Eye (tissue), 1 donor: ENCODE measurements around the gene CLDN7.
"Not testable (repeated sequence)": the region's sequence is repeated elsewhere in the genome, so short reads cannot be mapped to it uniquely, and the experiment has no call there.

Experiments
- DNase-seq: peaks from one replicate; pipeline ENCODE4 v3.0.0-alpha.2; 2015

The CLDN7 gene

DNA sequence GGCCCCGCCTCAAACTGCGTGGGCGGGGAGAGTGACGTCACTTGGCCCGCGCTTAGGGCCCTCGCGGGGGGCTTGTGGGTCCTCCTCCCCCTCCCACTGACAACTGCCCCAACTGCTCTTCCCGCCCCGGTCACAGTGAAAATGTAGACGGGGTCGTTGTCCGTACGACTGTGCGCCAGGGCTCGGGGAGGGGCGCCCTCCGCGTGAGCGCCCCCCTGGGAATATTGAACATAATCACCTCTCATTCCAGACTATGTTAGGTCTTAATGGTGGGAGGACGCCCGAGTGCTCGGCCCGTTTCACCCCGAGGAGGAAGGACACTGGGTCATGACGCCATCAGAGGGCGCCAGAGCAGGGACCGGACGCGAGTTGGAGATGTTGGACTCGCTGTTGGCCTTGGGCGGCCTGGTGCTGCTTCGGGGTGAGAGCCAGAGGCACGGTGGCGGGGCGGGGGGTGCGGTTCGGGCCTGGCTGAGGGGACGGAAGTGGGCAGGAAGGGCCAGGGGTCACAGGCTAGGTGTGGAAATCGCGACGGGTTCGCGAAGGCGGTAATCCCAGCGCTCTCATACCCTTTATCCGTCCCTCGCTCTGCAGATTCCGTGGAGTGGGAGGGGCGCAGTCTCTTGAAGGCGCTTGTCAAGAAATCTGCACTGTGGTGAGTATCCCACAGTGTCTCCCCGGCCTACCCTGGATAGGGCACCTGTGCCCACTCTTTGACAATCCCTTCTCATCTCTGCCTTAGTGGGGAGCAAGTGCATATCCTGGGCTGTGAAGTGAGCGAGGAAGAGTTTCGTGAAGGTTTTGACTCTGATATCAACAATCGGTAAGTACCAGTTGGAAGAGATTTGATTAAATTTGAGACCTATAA is 9.9 kb downstream of the CLDN7 start, which contains the start of gene ELP5:
Gene ELP5 (plus strand): TSS at position 40 of the 868 bp plus-strand sequence. CDS start 336 bp downstream, at position 376.
- peak; percentile 98 for DNase-seq

DNA sequence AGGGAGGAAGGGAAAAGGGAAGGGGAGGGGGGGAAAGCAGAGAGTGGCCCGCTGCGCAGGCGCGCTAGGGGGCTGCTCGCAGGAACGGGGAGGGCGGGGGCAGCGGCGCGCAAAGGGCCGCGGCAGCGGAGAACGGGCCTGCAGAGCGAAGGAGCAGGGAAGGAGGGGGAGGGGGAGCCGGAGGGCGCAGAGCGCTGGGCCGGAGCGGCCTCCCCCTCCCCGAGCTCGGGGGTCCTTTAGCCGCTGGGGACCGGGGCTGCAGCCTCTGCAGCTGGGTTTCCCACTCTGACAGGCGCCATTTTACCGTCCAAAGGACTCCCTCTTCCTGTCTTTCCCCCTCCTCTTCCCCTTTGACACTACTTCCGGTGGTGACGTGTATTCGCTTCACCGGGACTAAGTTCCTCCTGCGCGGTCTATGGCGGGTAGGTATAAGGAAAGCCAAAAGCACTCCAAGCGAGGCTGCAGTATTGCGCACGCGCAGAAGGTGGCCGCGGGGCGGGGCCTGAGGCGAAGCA is 10.6 kb downstream of the CLDN7 start, which contains the start of gene CTDNEP1:
Gene CTDNEP1 (minus strand): TSS at position 74 of the 515 bp plus-strand sequence. CDS start 438 bp downstream, outside the sequence.
- peak; percentile 100 for DNase-seq

DNA sequence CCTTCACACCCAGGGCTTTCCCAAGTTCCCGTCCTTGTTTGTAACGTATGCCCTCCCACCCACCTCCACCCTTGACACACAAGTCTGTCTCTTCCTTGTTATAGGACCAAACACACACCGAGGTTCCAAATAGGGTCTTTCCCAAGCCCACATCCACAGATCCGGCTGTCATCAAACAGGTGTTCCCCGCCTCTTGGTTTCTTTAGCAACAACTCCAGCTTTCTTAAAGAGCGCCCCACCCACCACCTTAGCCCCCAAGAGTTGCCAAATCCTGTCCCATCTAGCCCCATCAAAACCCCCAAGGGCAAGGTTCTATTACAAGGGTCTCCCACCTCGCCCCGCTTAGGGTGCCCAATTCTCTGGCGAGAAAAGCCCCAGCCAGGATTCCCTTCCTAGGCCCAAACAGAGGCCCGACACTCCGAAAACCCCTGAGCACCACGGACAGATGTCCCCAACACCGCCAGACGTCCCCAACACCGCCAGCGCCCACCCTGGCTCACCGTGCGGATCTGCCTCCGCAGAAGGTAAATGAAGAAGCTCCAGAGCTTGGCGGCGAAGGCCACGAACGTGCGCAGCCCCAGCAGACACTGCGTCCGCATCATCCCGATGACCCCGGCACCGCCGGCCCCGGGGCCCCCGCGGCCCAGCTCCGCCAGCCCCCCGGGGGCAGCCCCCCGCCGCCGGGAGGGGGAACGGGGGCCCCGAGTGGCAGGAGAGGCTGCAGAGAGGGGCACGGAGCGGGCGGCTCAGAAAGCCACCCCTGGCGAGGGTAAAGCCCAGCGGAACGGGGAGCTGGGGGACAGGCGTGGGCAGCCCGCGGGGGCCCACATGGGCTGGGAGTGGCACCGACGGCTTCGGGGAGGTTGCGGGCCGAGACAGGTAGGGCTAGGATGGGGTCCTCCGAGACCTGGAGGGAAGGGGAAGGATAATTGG is 11.3 kb downstream of the CLDN7 start:
- DNase-seq: peak; percentile 27

DNA sequence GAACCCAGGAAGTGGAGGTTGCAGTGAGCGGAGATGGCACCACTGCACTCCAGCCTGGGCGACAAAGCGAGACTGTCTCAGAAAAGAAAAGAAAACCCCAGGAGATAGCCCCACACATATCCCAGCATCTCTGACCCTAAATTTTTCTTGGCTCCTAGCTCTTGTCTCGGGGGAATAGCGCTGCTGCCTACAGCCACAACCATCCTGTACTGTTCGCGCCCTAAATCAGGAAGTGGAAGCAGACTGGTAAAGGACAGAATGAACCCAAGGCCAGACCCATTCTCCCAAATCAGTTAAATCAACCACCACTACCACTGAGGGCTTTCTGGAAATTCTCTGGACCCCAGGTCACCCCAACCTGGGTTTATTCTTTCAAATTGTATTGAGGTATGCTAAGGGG is 12.4 kb downstream of the CLDN7 start:
- DNase-seq: no peak

DNA sequence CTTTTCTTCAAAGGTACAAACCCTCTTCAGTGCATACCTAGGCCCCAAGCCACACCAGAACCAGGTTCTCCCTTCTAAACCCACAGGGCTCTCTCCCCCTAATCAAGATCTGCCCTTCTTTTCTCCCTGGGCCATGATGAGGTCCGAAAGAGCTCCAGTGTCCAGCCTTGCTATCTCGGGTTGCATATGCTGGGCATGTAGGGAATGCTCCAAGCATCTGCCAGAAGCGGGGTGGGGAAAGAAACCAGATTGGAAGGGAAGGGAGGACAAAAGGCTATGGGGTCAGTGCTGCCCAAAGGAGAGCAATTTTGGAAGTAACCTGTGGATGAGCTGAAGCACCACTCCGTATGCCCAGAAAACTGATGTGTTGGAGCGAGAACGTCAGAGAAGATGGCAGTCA is 13.1 kb downstream of the CLDN7 start:
- DNase-seq: no peak

DNA sequence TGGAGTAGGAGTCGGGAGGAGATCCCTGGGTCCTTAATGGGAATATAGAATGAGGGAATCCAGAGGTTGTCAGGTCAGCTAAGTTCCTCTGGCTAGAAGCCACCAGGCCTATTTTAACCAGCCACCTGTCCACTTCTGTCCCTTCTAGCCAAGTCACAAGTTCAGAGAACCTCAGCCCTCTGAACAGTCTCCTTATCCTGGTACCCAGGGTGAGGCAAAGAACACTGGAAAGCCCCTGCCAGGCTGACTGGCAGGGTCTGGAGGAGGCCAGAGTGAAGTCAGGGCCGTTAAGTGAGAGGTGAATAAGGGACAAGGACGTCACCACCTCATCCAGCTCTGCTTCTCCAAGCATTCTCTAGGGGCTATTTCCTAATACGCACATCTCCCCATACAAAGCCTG is 13.5 kb downstream of the CLDN7 start:
- DNase-seq: no peak

DNA sequence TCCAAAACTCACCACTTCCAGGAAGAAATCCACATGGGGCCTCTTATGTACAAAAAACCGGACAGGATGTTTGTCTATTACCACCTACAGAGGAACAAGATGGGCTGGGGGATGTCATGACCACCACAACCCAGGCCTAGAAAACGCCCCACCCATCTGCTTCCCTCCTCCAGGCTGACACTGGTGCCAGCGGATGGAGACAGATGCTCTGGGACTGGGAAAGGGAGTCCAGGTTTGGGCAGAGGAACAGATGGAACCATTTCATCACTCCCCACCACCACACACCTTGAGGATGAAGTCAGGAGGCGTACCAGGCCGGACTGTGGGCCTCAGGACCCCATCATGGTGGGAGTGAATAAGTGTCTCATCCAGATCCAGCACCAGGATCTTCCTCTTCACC is 15.5 kb downstream of the CLDN7 start:
- DNase-seq: no peak

DNA sequence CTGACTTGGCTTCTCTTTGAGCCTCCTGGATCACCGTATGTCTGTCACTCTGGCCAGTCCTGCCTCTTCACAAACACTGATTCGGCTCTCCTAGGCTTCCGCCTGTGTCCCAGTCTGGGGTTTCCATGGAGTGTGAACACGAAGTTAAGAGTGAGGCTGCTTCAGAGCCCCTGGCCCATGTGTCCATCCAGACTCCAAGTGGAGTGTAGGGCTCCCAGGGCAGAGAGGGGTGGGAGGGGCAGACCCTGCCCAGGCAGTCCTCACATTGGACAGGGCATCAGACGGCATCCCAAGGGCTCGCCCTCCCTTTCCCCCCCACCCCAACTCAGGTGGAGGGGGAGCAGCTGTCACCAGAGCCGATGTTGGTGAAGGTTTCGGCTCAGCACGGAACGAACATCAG is 18.4 kb downstream of the CLDN7 start:
- DNase-seq: not testable (repeated sequence)

DNA sequence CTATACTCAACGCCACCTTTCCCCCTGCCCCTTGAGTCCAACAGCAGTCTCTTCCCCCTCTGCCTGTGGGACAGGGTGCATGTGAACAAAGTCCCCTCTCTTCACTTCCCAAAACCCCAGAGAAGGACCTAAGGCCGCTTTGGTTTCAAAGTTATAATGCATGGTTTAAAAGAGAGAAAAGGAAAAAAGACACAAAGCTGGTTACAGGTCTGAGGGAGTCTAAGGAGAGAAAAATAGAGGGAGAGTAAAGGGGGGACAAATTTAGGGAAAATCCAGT is 18.9 kb downstream of the CLDN7 start:
- no peak for DNase-seq

DNA sequence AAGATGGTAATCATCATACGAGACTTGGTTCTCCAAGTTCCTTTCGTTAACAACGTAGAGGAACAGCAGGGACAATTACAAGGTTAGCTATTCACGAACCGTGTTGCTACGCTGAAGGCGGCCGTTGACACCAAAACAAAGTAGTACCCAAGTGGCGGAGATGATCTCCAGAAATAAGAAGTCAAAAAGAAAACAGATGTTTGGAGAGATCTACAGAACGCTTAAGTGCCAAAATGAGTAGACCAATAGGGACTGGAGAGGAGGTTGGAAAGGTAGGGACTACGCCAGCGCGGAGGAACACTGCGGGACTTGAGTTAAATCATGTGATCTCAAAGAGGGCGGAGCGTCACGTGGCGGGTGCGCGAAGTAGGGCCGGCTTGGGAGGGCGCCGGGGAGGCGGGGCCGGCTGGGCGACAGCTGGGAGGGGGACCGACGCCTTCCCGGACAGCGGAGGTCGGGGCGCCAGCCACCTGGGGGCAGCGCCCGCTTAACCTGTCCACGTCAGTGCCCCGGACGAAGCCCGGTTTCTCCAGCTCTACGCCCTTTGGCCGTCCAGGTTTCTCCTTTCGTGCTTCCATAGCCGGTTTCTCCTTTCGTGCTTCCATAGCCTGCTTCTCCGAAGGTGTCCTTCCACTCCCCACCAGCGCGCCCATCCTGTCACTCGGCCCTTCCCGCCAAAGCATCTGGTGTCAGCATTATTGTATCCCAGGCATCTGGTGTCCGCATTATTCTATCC is 19.4 kb downstream of the CLDN7 start:
- peak; percentile 99 for DNase-seq

DNA sequence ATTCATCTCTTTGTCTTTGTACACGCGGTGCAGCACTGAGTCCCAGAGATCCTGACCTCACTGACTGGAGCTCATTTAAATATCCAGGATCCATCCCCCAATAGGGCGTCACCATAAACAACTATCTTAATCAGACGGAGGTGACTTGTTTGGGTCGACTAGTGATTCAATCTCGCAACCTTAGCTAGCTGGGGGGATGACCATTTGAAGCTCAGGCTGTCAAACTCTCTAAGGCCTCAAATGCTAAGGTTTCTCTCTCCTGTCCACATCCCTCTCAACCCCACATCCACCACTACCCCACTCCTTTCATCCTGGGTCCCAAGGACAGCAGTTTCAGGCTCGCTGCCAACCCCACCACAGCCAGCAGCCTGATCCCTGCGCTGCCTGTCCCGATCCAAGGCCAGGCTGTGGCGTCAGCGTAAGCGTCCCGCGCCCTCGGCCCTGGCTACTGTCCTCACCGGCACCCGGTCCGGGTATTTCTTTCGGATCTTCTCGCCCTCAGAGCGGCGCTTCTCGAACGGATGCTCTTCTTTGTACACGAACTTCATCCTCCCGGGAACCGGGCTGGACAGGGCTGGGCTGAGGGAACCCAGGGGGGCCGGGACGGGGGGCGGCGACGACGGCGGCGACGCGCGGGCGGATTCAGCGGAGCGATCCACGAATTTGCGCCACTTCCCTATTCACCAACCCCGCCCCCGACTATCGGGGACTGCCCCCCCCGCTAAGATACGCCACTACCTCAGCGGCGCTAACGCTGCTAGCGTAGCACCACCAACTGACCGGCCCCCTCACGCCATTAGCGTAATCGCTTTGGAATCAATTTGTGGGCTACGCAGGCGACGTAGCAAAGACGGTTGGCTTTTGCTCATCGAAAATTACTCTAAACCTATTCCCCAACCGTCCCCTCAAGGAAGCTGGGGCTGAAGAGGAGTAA is 20.2 kb downstream of the CLDN7 start, which contains the start of gene GABARAP:
Gene GABARAP (minus strand): TSS at position 667 of the 934 bp plus-strand sequence. CDS start 119 bp downstream, at position 548.
- DNase-seq: peak; percentile 99

DNA sequence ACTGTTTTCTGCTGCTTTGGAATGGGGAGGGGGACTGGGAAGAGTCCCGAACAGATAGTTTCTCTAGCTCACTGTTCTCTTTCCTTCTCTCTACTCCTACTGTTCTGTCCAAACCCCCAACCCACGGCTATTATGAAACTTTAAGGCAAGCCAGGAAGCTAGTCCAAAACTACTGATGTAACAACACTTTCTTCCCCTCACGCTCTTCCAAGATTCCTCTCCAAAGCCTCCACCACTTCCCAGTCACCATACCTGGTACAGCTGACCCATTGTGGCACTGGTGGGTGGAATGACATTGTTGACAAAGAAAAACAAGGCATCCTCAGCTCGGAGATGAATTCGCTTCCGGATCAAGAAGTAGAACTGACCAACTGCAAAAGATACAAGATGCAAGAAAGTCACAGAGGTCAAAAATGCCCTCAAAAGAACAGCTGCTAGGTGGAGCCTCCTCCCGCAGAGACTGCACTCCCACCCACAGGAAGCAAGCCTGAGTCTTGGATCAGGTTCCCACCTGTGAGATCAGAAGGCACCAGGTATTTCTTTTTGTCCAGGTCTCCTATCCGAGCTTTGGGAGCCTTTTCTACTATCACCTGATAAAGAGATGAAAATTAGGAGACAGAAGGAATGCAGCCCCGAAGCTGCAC is 21.1 kb downstream of the CLDN7 start:
- DNase-seq: no peak

DNA sequence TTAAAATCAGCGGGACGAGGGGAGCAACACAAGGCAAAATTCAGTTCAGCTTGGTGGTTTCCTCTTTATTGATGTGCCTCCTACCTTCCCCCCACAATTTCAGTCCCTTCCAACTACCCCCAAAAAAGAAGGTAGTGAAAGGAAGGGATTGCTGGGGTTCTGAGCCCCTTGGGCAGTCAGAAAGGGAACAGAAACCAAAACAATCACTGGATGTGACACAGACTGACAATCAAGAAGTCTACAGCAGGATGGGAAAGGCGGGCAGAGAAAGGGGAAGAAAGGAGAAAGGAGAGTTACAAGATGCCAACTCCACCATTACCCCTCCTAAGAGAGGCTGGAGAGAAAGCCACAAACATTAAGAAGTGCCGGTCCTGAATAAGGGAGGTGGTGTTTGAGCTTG is 21.9 kb downstream of the CLDN7 start:
- no peak for DNase-seq

DNA sequence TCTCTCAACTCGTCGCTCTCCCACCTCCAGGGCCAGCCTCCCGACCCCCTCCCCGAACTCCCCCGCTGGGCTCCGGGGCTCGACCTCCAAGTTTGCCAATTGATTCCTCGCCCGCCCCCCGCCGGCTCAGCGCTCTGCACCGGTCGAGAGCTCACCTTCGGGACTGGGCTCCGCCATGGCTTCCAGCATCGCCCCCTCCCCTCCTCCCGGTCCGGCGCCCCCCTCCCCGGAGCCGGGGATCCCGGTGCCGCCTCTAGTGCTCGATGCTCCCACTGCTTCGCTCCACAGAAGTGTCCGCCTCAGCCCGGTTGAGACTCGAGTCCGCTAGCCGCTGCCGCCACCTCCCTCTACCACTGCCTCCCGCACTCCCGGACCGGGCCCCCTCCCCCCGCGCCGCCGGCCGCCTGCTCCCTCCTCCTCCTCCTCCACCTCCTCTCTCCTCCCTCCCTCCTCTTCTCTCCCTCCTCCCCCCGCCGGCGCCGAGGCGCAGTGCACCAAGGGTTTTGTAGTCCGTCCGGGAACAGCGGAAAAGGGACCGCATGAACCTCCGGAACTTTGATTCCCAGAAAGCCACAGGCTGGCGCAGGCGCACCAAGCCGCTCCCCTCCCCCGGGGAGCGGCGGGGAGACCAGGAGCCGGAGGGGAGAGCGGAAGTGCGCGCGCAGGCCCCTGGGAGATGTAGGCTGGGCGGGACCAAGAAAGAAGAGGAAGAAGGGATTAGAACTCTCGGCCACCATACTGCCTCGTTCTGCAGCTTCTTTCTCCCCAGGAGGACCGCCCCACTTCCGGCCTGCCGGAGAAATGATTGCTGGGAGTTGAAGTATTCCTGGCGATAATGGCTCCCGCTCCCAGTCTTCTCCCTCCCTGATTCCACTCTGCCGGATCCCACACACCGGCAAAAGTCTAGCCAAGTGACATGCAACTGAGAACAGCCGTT is 22.9 kb downstream of the CLDN7 start, which contains the start of gene PHF23:
Gene PHF23 (minus strand): TSS at position 367 of the 937 bp plus-strand sequence. CDS start 178 bp downstream, at position 189.
- DNase-seq: peak; percentile 100

DNA sequence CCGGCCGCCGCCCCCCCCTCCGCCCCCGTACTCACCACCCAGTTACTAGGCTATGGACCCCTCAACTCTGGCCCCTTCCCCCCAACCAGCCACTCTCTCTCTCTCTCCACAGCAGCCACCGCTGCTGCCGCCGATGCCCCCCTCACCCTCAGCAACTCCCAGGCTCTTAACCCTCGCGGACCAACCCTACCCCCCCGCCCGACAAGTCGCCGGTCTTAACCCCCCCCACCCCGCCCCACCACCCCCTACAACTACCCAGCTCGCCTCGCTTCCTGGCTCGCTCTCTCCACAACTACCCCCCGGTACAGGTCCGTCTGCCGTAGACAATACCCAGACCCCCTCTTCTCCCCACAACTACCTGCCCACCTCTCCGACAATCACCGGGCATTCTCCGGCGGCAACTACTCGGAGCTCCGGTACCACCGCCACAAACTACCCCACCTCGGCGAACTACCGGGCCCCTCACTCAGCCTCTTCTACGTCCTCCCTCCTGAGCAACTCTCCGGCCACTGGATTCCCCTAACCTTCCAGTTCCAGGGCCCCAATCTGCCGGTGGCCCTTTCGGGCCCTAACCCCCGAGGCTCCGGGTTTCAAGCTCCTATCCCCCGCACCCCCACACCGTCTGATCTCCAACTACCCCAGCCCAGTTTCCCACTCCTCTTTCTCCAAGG is 23.7 kb downstream of the CLDN7 start:
- peak; percentile 35 for DNase-seq

DNA sequence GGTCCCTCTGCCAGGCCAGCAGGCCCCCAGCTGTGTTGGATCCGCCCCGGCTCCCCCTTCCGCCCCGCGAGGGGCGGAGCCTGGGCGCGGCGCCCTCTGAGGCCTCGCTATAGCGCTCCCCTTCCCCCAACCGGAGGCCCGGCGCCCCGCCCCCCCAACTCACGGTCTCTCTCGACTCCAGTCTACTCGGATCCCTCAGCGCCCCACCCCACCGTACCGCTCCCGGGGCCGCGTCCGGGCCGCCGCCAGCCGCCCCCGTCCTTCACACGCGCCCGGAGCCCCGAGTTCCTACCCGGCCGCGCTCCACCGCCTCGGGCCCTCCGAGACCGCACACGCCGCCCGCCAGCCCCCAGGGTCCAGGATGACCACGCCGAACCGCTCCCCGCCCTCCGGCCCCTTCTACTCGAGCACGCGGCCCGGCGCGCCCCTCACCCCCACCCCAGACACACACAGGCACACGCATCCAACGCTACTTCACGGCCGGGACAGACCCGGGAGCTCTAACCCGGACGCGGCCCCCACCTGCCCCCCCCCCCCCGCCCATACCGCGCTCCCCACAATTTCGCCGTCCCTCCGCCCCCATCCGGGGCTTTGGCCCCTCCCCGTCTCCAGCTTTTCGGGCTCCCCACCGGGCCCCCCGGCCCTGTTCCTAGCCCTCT is 24.4 kb downstream of the CLDN7 start:
- DNase-seq: peak; percentile 84

DNA sequence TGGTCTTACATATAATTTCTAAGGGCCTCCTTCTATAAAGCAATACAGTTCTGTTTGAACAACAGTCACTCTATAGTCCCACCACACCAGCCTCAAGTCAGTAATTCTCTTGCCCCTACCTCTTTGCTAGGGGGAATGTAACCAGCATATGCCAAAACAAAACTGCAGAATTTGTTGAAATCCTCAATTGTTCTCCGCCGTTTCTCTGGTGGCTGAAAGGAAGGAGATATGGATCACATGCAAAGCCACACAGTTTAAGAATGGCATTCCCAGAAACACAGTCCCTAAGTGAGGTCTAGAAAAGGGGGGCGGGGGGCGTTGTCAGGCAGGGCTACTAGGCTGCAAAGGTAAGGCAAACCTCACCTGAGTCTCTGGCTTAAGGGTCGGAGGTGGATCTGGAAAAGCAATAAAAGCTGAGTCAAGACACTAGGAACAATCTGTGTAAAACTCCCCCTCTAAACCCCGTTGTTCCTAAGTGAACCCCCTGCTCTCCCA is 25.0 kb downstream of the CLDN7 start:
- DNase-seq: no peak

DNA sequence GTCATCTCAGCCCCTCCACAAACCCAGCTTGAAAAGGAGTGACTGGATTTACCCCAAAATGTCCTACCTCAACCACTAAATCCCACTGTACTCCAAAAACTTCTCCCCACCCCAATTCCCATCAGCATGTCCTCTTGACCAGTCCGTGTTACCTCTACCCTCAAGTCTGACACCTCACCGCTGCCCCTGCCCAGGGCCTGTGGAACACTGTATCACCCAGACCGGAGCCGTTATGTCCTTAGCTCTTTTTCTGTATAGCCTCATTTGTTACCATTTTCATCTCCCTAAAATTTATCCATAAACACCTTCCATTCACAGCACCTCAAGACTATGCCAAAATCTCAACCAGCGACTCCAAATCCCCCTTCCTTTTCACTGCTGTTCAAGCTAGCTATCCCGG is 25.5 kb downstream of the CLDN7 start:
- DNase-seq: no peak
